ENCODE results near the gene CCDC152.

CCDC152 gene

DNA sequence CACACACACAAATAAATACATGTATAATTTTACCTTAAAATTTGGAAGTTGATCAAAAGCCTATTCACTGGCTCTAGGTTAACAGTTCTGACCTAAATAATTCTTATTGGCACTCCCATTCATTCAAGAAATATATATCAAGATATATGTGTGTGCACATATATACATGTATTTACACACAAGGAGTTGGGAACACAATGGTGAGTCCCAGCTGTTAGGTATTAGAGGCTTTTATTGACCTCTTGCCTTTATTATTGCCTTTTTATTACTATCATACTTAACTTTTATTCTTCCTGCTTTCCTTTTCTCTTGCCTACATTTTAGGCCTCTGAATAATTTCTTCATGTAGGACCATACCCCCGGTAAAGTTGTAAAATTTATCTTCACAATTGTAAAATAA lies 25.0 kb downstream of the CCDC152 start:
- no peak for DNase-seq (ENCODE audit: low read depth)

DNA sequence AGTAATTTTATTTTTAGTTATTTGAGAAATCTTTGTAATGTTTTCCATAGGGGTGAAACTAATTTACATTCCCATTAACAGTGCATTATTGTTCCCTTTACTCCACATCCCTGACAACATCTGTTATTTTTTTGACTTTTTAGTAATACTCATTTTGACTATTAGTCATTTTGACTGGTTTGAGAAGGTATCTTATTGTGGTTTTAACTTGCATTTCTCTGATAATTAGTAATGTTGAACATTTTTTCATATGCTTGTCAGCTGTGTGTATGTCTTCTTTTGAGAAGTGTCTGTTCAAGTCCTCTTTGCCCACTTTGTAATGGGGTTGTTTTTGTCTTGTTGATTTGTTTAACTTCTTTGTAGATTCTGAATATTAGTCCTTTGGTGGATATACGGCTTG lies 27.5 kb downstream of the CCDC152 start:
- DNase-seq (ENCODE audit: low read depth): peak; percentile 0

DNA sequence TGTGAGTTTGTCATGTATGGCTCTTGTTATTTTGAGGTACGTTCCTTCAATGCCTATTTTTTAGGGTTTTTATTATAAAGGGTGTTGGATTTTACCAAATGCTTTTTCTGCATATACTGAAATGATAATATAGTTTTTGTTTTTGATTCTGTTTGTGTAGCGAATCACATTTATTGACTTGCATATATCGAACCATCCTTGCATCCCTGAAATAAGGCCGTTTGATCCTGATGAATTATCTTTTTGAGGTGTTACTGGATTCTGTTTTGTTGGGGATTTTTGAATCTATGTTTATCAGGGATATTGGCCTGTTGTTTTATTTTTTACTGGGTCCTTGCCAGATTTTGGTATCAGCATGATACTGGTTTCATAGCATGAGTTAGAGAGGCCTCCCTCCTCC lies 29.1 kb downstream of the CCDC152 start:
- no peak for DNase-seq (ENCODE audit: low read depth)

DNA sequence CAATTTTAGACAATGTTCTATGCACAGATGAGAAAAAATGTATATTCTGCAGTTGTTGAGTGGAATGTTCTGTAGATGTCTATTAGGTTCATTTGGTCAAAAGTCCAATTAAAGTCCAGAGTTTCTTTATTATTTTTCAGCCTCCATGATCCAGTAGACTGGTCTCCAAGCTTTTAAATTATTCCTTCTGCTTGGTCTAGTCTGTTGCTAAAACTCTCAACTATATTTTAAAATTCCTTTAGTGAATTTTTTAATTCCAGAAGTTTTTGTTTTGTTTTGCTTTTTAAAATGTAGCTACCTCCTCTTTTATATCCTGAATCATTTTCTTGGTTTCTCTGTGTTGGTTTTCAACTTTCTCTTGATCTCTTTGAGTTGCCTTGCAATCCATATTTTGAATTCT lies 30.5 kb downstream of the CCDC152 start:
- no peak for DNase-seq (ENCODE audit: low read depth)

DNA sequence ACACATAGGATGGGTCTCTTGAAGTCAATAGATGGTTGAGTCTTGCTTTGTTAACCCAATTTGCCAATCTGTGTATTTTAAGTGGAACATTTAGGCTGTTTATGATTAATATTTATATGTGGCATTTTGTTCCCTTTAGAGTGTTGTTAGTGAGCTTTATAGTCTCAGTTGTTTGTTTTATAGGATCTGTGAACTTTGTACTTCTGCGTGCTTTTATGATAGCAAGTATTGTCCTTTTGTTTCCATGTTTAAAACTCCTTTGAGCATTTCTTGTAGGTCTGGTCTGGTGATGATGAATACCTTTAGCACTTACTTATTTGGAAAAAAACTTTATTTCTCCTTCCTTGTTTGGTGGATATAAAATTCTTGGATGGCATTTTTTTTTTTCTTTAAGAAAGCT lies 31.2 kb downstream of the CCDC152 start:
- no peak for DNase-seq (ENCODE audit: low read depth)

DNA sequence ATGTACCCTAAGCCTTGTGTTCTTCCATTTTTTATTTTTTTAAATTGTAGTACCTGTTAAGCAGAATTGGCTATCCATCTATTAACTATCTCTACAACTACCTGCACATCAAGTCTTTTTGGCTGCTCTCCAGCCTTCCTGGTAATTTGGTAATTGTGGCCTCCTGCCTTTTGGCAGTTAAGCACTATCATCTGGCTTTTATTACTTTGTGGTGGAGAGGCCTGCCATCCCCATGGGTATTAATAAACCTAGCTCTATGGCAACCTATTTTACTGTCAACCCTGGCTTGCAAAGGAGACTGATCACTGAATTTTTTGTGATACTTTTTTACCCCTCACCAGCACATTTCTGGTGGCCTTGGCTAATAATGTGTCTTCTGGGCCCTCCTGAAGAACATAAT lies 34.5 kb downstream of the CCDC152 start:
- no peak for DNase-seq (ENCODE audit: low read depth)

DNA sequence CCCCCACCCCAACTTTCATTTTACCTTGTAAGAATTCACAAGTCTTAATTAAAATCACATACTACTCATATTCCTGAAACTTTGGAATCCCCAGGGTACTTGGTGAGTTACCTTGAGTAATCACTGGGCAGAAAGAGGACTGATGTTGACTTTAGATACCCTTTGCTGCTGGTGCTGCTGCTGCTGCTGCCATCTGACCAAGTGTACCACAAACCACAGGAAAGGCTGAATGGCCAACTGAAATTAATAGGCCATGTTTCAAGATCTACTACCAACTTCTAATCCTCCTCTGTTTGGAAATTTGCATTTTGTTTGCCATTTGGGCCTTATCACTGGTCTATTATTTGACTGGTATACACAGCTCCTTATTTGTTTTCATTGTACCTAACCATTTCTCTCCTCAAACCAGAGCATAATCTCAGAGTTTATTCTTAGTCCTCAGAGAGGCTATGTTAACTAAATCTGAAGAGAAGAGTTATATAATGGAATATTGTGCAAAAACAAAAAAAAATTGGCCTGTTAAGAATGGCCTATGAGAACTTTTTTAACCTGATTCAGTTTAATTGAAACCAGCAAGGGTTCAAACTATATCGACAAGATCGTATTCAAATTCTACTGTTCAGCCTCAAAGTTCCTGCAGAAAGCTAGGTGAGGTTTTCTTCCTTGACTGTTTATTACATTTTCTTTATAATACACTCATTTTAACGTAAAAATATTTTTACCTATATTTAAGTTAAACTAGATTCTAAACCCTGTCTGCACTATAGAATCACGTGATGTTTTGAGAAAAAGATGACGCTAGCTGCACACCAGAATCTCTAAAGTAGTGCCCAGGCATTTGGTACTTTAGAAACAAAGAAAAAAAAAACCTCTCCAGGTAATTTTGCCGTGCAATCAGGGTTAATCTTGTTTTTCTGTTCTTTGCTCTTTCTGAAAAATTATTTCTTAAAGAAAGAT lies 41.9 kb downstream of the CCDC152 start:
- DNase-seq (ENCODE audit: low read depth): no peak

DNA sequence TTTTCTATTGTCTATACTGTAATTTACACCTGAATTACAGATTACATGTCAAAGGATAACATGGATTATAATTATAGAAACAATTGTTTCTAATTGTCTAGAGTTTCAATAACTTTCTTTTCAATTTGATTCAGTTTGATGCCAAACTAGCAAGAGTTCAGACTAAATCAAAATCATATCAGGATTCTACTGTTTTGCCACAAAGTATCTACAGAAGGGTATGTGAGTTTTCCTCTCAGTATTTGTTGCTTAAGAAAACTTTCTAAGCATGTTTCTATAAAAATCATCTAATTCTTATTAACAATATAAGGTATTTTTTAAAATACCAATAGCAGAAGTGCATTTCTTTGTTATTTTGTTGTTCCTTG lies 42.6 kb downstream of the CCDC152 start:
- no peak for DNase-seq (ENCODE audit: low read depth)

DNA sequence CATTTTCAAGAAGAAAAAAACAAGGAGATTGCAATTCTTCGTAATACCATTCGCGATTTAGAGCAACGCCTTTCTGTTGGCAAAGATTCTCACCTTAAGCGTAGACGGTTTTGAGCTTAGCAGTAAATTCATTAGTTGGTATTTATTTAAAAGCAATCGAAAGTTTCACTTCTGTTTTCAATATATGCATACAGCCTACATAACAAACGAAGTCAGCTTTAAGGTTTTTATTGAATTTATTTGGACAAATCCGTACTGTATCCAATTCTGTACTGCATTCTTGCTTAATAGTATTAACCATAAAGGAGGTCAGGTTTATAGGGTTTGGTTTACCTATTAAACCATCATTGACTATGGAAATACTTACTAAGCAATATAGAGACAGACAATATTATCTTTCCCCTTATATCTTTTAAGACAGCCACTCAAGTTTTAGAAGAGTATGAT lies 43.1 kb downstream of the CCDC152 start:
- DNase-seq (ENCODE audit: low read depth): no peak

DNA sequence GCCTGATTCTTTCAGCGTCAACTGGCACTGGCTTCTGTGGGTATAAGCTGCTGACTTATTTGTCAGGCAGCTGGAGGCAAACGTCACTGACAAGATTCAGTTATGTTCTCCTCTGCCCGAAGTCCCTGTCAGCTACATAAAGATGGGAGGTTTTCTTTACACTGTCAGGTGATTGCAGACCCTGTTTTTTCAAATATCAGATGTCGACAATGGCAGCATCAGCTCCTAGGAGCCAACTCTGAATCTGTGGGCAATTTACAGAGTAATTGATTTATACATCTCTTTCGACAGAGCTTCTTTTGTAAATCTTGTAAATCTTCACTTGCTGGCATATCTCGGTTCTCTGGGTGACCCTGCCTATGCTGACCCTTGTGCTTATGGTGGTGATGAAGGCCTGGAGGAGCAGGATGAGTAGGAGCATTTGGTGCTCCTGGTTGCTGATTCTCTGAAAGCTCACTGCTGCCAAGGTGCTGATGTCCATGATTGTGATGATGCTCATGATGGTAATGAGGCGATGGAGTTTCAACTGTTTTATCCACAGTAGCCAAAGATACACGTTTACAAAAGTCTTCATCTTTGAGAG lies 44.2 kb downstream of the CCDC152 start:
- DNase-seq (ENCODE audit: low read depth): no peak

DNA sequence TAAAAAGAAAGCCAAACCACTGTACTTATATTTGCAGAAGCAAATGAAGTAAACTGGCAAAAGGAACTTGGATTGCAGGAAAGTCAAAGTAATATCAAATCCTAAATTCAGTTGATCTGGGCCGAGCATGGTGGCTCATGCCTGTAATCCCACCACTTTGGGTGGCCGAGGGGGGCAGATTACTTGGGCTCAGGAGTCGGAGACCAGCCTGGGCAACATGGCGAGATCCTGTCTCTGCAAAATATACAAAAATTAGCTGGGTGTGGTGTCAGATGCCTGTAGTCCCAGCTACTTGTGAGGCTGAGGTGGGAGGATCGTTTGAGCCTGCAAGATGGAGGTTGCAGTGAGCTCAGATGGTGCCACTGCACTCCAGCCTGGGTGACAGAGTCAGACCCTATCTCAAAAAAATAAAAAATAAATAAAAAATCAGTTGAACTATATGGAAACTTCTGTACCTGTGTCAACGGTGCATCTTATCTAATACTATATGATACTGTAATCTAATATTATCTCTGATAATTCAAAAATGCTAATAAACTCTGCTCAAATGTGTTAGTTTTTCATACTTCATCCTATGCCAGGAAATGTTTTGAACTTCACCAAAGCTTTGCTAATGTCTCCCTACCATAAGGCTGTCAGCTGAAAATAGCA lies 45.0 kb downstream of the CCDC152 start:
- no peak for DNase-seq (ENCODE audit: low read depth)

DNA sequence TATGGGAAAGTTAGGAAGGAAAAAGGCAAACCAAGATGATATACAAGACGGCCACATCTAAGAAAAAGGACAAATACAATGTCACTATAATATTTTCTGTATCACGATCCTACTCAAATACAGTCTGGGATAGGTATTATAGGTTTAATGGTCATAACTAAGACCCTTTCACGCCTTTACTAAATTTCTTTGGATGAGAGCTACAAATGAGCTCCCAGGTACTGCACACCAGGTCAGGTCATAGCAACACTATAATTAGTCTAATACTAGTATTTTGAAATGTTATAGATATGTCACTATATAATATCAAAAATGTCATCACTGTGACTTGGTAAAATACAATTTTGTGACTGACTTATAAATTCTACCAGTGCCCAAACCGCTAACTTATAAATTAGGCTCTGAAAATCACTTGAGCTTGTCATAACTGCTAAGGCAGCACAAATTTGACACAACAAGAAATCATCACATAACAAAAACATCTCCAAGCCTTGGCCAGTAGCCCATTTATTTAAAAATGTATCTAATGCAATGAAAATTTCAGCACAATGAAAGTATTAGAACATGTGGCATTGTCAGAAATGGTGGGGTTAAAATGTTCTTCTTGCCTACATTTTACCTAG lies 48.2 kb downstream of the CCDC152 start:
- no peak for DNase-seq (ENCODE audit: low read depth)

DNA sequence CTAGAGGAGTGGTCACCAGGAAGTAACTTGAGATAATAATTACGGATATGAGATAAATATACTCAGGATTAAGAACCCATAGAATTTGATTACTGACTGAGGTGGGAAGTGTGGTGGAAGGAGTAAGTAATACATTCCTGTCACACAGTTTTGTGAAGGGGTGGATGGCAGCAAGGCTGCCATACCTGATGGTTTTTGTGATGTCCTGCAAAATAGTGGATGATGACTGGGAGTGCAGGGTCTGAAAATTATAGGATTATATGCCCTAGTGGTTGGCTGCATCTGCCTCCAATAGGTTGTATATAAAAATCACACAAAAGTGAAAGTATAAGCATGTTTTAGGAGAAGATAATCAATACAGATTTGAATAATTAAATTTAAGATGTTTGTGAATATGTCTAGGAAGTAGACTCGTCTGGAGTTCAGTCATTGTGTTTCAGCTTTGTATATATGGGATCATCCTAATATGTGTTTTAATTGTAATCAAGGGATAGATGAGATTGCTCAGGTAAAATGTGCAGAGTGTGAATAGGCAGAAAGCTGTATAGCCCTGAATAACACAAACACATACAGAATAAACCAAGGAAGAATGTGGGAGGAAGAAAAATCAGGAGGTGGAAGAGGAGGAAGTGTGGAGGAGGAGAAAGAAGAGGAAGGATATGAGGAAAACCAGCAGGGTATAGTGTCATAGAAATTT lies 49.5 kb downstream of the CCDC152 start:
- no peak for DNase-seq (ENCODE audit: low read depth)

DNA sequence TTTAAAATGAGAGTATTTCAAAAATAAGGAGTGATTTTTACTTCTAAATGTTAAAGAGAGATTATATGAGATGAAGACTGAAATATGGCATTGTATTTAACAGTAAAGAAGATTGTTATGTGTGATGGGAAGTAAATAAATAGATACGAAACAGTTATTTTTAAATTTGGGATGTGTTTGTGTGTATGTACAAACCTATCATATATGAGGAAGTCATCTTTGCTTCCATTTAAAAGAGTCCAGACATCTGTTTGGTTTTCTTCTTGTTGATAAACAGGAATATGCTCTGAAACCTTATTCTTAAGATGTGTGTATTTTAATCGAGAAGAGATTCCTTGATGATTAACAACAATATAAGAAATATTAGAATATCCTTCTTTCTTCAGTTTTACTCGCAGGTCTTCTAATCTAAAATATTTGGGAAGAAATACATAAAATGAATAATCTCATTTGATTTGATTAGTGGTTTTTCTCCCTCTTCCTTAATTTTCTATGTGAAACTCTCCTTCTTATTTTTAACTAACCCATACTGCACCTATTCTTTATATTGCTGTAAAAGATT lies 50.2 kb downstream of the CCDC152 start:
- no peak for DNase-seq (ENCODE audit: low read depth)

DNA sequence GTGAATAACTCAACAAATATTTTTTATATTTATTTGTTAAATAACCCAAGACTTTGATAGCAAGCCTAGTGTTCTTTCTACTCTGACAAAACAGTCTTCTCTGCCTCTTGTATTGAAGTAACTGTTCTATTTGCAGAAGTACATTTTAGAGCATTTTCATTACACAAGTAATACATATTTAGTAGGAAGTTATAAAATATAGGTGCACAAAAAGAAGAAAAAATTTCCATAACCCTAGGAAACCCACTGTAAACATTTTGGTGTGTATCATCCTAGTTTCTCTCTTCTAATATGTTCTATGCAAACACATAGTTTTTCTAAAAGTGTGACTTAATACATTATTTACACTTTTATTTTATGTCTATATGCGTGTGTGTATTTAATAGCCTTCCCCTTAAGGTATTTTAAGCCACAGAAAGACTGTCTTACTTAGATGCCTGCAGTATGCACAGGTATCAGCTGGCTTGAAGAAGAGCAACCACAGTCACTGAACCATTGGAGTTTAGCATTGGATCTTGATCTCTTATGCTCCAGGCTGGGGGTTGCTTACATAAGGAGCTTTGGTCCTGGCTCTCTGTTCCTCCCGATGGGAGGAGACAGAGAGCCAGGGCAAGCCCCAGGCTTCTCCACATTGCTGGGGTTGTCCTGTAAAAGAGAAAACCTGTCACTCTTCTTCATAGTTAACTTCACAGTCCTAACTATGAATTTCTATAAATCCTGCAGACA lies 51.3 kb downstream of the CCDC152 start:
- DNase-seq (ENCODE audit: low read depth): no peak

DNA sequence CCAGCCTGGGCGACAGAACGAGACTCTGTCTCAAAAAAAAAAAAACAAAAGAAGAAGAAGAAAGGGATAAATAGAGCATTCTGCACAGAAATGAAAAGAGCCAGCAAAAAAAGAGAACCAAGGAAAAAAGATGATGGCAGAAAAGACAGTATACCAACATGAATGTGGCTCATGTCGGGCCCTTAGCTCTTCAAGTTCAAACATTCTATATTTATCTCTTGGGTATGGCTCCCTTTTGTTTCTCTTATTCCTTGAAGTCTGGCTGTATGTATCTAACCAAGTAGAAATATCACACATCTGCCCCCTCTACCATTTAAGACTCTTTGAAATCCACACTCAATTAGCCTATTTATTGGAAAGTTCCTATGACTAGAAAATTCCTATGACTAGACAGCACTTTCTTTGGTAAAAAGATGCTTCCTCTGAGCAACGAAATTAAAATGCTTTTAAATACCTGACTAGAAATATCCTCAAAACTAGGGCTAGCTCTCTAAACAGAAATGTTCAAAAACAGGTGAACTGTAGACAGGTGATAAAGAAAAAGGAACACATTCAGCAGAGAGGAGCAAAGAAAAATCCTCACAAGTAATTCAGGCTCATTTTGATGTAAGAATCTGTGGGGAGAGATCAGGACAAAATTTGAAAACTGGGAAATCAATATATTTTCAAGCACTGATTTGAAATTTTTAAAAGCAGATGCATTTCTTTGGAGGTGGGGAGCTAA lies 52.4 kb downstream of the CCDC152 start:
- no peak for DNase-seq (ENCODE audit: low read depth)

DNA sequence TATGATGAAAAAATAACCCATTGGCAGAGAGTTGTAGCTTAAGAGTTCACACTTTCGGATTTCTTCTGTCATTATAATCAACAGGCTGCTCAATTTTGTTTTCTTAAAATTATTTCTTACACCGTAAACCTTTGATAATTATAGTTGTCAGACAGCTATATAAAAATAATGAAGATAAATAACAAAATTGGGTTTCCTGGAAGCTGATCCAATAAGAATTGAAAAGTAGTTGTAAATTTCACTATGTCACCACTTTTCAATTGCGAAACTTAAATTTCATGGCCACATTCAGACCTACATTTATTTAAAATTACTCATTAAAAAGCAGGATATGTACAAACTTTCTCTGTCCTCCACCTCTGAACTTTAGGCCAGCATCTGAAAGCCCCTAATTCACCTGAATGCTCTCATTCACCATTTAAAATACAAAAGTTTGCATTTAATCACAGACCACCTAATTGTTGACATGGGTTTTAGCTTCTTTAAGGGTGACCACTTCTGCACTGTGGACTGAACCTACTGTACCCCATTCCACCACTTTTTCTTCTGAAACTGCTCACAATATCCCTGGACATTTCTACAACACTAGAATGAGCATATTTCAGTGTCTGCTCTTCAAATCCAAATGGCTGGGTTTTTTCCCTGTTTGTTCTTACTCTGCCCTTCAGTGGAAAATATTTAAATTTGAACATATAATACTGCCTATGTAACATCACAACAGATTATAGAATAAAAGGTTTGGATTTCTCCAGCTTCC lies 54.4 kb downstream of the CCDC152 start:
- DNase-seq (ENCODE audit: low read depth): no peak

DNA sequence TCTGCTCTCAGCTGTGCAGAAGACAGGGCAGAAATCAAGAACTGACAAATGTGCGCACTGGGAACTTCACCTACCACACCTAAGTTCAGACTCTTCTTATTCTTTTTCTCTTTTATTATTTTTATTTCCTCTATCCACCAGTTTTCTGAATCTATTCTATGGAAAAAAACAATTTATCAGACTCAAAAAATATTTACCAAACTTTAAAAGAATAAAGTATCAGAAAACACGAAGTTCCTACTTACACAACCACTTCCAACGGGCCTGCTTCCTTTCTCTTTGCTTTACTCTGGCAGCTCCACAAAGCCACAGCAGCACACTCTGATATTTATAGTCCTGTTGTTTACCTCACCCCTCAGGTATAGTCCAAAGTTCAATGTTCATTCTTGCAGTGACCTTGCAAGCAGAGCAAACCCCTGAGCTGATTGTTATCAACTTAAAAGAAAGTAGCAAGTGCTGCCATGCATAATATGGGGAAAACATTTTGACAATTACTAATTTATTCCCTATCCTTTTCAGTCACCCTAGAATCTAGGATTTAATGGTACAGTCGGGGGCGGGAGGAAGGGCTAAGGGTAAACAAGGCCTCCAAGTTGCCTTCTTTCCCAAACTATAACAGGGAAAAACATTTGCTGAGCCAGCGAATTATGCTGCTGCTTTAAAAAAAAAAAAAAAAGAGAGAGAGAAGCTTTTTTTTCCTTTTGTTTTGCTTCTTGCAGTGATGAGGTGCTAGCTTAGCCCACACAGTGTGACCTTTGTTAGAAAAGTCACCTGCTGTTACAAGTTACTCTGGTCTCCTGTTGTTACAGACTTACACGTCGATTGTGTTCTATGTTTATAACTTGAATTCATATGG lies 55.2 kb downstream of the CCDC152 start, which contains the start of gene SELENOP:
Gene SELENOP (minus strand): TSS at position 302 of the 856 bp plus-strand sequence. CDS start 3,539 bp downstream, outside the sequence.
- DNase-seq (ENCODE audit: low read depth): no peak

All from ELR (cell line).